GM19043 (cell line): ENCODE results near the gene NDUFV1.

ENCODE experiments used
- ATAC-seq: cut with Tn5 transposase; IDR thresholded peaks from one replicate; pipeline ENCODE4 v1.9.1; 2021; ENCODE audit warnings: low read depth; ENCODE audit not compliant: unreplicated experiment

NDUFV1 gene

GRCh38 chr11:67638535-67639437 lies 32.0 kb downstream of the NDUFV1 start:
- no peak for ATAC-seq

- ATAC-seq, result no peak
Measured at GRCh38 chr11:67639438-67639859, 32.7 kb downstream of the NDUFV1 start, which contains the start of gene TBX10. Gene TBX10, minus strand, starts transcription at chr11:67639763. Its CDS starts 291 bp downstream, at chr11:67639472.

DNA sequence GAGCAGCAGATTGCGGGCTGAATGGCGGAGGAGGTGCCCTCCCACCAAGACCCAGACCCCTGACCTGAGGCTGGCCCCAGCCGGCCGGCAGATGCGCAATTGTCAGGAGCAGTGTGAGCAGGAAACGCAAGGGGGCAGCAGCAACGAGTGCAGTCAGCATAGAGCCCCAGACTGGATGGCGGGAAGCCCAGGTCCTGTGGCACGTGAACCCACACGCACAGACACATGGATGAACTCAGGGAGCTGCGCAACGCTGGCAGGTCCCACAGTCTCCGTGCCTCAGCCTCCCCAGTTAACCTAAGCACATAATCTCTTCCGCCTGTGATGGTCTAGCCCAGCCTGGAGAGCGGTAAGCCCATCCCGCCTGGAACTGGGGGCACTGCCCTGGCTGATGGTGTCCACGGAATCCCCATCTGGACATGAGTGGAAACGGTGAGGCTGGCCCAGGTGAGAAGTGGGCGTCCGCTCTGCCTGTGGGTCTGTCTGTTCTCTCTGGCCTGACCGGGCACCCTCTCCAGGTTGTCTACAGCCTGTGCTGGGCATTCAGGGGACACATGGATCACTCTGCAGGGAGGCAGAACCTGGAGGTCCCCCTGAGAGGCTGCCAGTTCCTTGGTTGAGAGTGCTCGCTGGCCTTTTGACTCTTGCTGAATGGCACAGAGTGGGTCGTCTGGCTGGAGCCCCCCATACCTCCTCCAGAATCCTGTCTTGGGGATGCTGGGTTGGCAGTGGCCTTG lies 33.5 kb downstream of the NDUFV1 start:
- no peak for ATAC-seq

GRCh38 chr11:67640758-67641337 lies 34.1 kb downstream of the NDUFV1 start:
- no peak for ATAC-seq

DNA sequence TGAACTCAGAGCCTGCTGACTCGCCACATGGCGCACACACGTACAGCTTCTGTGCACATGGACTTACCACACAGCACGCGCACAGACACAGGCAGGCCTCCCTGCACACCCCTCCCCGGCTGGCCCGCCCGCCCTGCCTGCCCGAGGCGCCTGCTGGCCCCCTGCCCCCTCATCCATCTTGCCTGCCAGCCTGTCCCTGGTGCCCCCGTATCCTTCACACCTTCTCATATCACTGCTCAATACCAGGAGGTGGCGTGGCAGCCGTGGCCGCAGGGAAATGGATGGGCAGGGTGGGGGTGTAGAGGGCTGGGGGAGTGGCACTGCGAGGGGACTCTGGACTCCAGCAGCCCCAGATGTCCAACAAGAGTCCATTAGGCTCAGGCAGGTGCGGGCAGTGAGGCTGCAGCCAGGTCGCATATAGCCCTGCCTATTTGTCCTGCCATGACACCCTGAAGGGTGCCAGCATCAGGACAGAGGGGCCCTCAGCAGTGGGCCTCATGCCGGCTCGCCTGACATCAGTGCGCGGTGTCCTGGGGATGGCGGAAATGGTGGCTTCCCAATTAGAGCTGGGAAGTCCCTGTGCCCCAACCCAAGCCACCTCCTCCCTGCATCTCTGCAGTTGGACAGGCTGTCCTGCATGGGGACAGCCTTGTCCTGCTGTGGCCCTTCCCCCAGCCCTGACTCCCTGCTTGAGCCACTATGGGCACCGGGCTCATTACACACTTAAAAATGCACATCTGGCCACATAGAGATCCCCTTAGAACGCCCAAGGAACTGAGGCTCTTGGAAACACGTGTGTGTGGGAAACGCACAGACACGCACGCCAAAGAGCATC lies 34.8 kb downstream of the NDUFV1 start:
- ATAC-seq, result no peak

- ATAC-seq, result no peak
Measured at GRCh38 chr11:67642173-67643120, 35.7 kb downstream of the NDUFV1 start.

- no peak for ATAC-seq
Measured at GRCh38 chr11:67644042-67644441, 37.3 kb downstream of the NDUFV1 start.

- ATAC-seq, result no peak
Measured at GRCh38 chr11:67644472-67645418, 38.0 kb downstream of the NDUFV1 start.

DNA sequence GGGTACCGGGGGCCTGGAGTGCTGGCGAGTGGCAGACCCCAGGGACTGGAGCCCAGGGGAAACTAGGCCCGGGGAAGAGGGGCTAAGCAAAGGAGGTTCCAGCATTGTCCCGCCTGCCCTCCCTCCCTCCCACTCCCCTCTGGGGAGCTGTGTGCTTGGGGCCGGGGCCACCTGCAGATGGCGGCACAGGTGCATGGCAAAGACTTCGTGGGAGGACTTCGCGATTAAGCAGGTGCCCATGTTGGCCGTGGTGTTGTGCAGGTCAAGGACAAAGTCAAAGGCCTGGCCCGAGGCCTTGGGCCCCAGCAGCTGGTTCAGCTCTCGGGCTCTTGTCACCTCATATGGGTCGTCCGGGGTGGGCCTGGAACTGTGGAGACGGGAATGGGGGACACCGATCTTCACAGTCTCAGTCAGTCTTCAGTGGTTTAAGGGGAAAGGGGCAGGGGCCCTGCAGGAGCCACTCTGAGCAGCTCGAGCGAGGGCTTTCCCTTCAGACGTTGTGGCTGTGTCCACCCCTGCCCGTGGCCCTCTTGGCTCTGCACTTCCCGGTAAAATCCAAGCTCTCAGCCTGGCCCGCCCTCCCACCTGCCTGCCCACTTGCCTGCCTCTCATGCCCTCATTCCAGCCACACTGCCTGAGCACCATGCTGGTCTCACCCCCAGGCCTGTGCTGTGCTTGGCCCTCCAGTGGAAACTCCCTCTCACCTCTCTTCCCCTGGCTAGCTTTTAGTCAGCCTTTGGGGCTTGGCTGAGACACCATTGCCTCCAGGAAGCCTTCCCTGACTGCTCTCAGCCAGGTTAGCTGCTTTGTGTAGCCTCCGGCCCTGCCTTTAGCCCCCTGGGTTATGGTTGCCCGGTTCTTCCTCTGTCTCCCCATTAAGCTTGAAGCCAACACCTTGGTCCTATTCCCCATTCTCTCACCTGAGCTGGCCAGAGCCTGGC lies 39.1 kb downstream of the NDUFV1 start:
- no peak for ATAC-seq

DNA sequence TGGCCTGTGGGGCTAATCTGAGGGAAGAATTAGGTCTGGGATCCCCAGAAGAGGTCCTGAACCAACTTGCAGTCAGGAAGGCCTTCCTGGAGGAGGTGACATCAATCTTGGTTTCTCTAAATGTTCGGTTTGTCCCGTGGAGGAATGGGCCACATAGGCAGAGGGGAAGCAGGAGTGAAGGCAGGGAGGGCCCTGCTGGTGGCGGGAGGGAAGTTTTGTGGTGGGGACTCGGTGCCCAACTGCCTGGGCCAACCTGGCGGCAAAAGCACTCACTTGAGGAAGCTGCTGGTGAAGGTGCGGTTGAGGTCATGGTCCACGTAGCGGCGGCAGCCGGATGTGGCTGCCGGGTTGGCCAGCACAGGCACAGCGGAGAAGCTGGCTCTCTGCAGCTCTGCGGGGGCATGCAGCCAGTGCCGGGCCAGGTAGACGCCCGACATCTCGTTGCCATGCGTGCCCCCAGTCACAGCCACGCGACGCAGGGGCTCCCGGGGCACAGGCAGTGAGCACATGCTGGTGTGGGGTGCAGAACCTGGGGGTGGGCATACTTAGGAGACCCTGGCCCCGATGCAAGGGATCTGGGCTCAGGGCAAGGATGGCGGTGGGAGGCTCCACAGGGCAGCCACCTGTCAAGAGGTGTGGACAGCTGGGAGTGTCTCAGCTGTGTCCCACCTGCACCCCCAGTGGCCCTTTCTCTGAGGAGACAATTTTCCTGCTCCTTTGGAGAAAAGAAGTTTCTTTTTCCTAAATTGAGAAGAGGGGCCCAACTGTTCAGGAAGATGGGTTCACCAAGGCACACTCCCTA lies 40.0 kb downstream of the NDUFV1 start:
- ATAC-seq, result no peak

- ATAC-seq, result no peak
Measured at GRCh38 chr11:67647471-67647870, 40.7 kb downstream of the NDUFV1 start.

DNA sequence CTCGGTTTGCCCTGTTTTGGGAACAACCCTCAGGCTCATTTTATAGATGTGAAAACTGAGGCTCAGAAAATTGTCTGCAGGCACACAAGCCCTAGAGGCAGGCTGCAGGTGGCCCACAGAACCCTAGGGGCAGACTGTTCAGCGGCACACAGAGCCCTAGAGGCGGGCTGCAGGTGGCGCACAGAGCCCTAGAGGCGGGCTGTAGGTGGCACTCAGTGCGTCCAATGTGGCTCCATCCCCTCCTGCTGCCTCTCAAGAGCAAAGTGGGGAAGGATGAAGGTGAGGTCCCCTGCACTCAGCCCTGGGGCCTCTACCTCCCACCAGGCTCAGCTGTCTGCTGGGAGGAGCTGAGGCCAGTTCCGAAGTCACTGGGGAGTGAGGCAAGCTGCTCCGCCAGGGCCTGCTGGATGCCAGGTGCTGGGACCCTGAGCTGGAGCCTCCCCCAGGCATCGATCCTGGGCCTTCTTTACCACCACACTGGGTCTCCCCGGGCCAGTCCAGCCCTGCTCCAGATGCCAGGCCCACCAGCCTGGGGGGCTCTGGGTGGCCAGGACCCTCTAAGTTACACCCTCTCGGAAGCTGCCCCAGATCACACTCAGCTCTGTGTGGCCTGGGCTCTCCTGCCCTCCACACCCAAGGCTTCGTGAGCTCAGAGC lies 41.5 kb downstream of the NDUFV1 start:
- no peak for ATAC-seq

DNA sequence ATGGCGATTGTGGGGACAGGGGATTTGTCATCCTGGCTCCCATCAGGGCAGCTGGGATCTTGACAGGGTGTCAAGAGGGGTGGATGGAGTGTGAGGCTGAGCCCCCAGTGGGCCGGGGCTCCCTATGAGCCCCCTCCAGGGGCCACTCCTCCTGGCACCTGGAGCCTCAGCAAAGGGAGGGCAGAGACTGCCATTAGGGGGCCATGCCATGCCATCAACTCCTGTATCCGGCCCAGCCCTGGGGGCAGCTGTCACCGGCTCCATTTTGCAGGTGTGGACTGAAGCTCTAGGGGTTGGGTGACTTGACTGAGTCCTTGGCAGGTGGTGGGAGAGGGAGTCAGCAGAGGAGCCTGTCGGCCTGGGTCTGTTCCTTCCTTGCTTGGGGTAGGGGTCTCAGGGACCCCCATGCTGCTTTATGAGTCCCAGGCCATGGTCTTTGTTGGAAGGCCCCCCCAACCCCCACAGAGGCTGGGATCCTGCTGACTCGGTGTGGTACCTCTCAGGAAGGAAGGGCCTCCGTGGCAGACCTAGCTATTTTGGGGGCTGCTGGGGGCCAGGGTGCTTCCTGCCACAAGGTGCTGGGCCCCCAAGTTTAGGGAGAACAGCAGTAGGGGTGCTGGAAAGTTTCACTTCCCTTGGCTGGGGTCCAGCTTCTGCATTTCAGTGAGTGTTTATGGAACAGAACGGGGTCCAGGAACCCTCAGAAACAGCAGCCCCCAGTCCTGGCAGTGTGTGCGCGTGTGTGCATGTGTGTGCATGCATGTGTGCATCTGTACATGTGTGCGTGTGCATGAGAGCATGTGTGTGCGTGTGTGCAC lies 42.3 kb downstream of the NDUFV1 start:
- ATAC-seq, result no peak

DNA sequence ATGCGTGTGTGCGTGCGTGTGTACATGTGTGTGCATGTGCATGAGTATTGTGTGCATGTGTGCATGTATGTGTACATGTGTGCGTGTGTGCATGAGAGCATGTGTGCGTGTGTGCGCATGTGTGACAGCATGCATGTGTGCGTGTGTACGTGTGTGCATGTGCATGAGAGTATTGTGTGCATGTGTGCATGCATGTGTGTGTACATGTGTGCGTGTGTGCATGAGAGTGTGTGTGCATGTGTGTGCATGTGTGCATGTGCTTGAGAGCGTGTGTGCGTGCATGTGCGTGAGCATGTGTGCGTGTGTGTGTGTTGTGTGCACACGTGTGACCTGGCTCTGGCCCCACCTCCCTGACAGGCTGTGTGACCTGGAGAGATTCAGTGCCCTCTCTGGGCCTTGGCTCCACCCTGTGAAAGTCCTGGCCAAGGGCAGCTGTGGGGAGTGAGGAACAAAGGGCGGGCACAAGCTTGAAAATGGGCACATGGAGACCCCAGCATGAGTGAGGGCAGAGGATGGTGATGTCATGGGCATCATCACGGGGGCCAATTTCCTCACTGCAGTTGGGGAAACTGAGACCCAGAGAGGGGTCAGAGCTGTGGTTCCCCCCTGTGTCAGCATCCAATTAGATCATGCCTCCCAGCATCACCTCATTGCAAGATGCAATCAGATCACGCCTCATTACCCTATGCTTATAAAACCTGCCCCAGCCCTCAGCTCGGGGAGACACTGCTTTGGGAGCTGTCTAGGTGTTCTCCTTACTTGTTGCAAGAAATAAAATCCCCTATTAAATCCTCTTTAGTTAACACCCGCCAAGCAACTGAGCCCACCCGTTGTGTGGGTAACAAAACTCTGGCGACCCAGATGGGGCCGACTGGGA lies 43.1 kb downstream of the NDUFV1 start:
- ATAC-seq, result no peak
